Activated CD4-positive, alpha-beta memory T cell treated with anti-CD3 and anti-CD28 coated beads, Interleukin-2, amount 10 ng/mL, durations not matched to agents 7 days and 5 days (primary cell): ENCODE measurements around the gene NUDT19. TPM values are rescaled to one million over a fixed set of nuclear protein-coding genes. Genes with fewer than 3 reads are reported as not detected.
A peak's percentile ranks its signal among the peaks of the same experiment; 100 is the strongest.

Experiments used
- CTCF ChIA-PET: fragments of 350-600 bp; sonication (Branson Sonifier 250); formaldehyde crosslinking; loops from one replicate; lab custom pipeline; 2021; ENCODE audit warnings: antibody characterized with exemption, inconsistent platforms; lab: Charles Lee
- POLR2A ChIA-PET: fragments of 350-600 bp; sonication (Branson Sonifier 250); formaldehyde crosslinking; loops from one replicate; lab custom pipeline; 2021; ENCODE audit warnings: antibody characterized with exemption; lab: Charles Lee
- DNase-seq: peaks from one replicate; pipeline ENCODE4 v3.0.0-alpha.2; 2020
- H3K27ac Mint-ChIP-seq: one replicate; pipeline ENCODE4 v1.8.0; 2021; ENCODE audit warnings: mild to moderate bottlenecking, mixed read lengths
- H3K27me3 Mint-ChIP-seq: one replicate; pipeline ENCODE4 v1.8.0; 2021; ENCODE audit warnings: mixed read lengths
- H3K36me3 Mint-ChIP-seq: one replicate; pipeline ENCODE4 v1.8.0; 2021; ENCODE audit warnings: low read depth, mixed read lengths
- H3K4me1 Mint-ChIP-seq: one replicate; pipeline ENCODE4 v1.8.0; 2021; ENCODE audit warnings: mixed read lengths
- H3K4me3 Mint-ChIP-seq: one replicate; pipeline ENCODE4 v1.8.0; 2021; ENCODE audit warnings: mild to moderate bottlenecking, mixed read lengths
- H3K9me3 Mint-ChIP-seq: one replicate; pipeline ENCODE4 v1.8.0; 2021; ENCODE audit warnings: mixed read lengths
- total RNA-seq, 2 experiments: library from RNA; stranded (reverse); gene quantifications; one replicate each; pipeline ENCODE4 v1.2.3, GENCODE V29; 2021

NUDT19 gene
- total RNA-seq, 2 experiments from 2014 or later = 15.0 to 15.1 TPM

GRCh38 chr19:32661318-32661717 lies 30.3 kb upstream of the NUDT19 start:
- DNase-seq = no peak
- Mint-ChIP-seq H3K27me3 (no peaks in the 10 kb centered on the region), H3K9me3 (no peaks in the 10 kb centered on the region), H3K36me3 (no peaks in the 10 kb centered on the region), H3K4me1 (peaks cover 3% of the 10 kb centered on the region), H3K27ac (no peak overlapping the region), H3K4me3 (no peak overlapping the region)
- CTCF ChIA-PET = no interaction called here
- POLR2A ChIA-PET = no interaction called here

GRCh38 chr19:32662186-32662585 lies 29.4 kb upstream of the NUDT19 start:
- no peak overlapping the region for H3K27ac Mint-ChIP-seq
- H3K27me3 Mint-ChIP-seq = no peaks in the 10 kb centered on the region
- H3K36me3 Mint-ChIP-seq = no peaks in the 10 kb centered on the region
- ChIA-PET CTCF (no interaction called here), POLR2A (no interaction called here)
- no peak overlapping the region for H3K4me3 Mint-ChIP-seq
- DNase-seq = no peak
- peaks cover 3% of the 10 kb centered on the region for H3K4me1 Mint-ChIP-seq
- no peaks in the 10 kb centered on the region for H3K9me3 Mint-ChIP-seq

GRCh38 chr19:32666084-32666483 lies 25.5 kb upstream of the NUDT19 start:
- CTCF ChIA-PET = no interaction called here
- no peak for DNase-seq
- peaks cover 4% of the 10 kb centered on the region for H3K36me3 Mint-ChIP-seq
- POLR2A ChIA-PET = interaction anchor here (1.3 kb wide), 1 partner anchor 10 kb away, joined by 3 read pairs; no protein-coding TSS in a partner anchor
- H3K27me3 Mint-ChIP-seq = no peaks in the 10 kb centered on the region
- no peak overlapping the region for H3K4me3 Mint-ChIP-seq
- H3K9me3 Mint-ChIP-seq = no peaks in the 10 kb centered on the region
- H3K27ac Mint-ChIP-seq = no peak overlapping the region
- H3K4me1 Mint-ChIP-seq = peaks cover 14% of the 10 kb centered on the region

- CTCF ChIA-PET = interaction anchor here (0.6 kb wide), 2 partner anchors 322 to 517 kb away, joined by 3 to 4 read pairs; no protein-coding TSS in a partner anchor
- POLR2A ChIA-PET = interaction anchor here (1.2 kb wide), 1 partner anchor 22 kb away, joined by 3 read pairs; the partner anchor contains the start of gene NUDT19
- H3K4me1 Mint-ChIP-seq = peaks cover 38% of the 10 kb centered on the region
These were observed 22.3 kb upstream of the NUDT19 start for GRCh38 chr19:32669310-32669709.

GRCh38 chr19:32671883-32672593 lies 19.6 kb upstream of the NUDT19 start:
- Mint-ChIP-seq H3K4me1 (peaks cover 42% of the 10 kb centered on the region), H3K36me3 (peaks cover 4% of the 10 kb centered on the region), H3K9me3 (no peaks in the 10 kb centered on the region), H3K27ac (no peak overlapping the region), H3K27me3 (peaks cover 6% of the 10 kb centered on the region), H3K4me3 (no peak overlapping the region)
- no peak for DNase-seq
- POLR2A ChIA-PET = interaction anchor here (0.6 to 1.3 kb wide), 2 partner anchors 20 to 94 kb away, joined by 3 to 4 read pairs; partner anchors contain the start of gene NUDT19
- CTCF ChIA-PET = no interaction called here

More at GRCh38 chr19:32669310-32669709, 22.3 kb upstream of the NUDT19 start:
- Mint-ChIP-seq H3K4me3 (no peak overlapping the region), H3K9me3 (no peaks in the 10 kb centered on the region), H3K27me3 (no peaks in the 10 kb centered on the region), H3K27ac (no peak overlapping the region), H3K36me3 (peaks cover 4% of the 10 kb centered on the region)
- DNase-seq = no peak

- Mint-ChIP-seq H3K27me3 (peaks cover 14% of the 10 kb centered on the region), H3K9me3 (no peaks in the 10 kb centered on the region), H3K4me1 (peaks cover 47% of the 10 kb centered on the region), H3K27ac (no peak overlapping the region), H3K4me3 (peak overlapping the region; percentile 45), H3K36me3 (peaks cover 4% of the 10 kb centered on the region)
- ChIA-PET POLR2A (interaction anchor here (0.6 to 1.3 kb wide), 2 partner anchors 19 to 93 kb away, joined by 3 to 4 read pairs; partner anchors contain the start of gene NUDT19), CTCF (no interaction called here)
- no peak for DNase-seq
These were observed 18.8 kb upstream of the NUDT19 start for GRCh38 chr19:32672841-32673240.

GRCh38 chr19:32673573-32673972 lies 18.0 kb upstream of the NUDT19 start:
- H3K27me3 Mint-ChIP-seq = peaks cover 16% of the 10 kb centered on the region
- peaks cover 47% of the 10 kb centered on the region for H3K4me1 Mint-ChIP-seq
- peaks cover 4% of the 10 kb centered on the region for H3K36me3 Mint-ChIP-seq
- POLR2A ChIA-PET = interaction anchor here (4.1 kb wide), 1 partner anchor 18 kb away, joined by 34 read pairs; the partner anchor contains the start of gene NUDT19
- no peak overlapping the region for H3K27ac Mint-ChIP-seq
- H3K9me3 Mint-ChIP-seq = no peaks in the 10 kb centered on the region
- CTCF ChIA-PET = interaction anchor here (1.4 kb wide), 1 partner anchor 18 kb away, joined by 4 read pairs; the partner anchor contains the start of gene NUDT19
- DNase-seq = no peak
- peak overlapping the region; percentile 45 for H3K4me3 Mint-ChIP-seq

- peak overlapping the region; percentile 67 for H3K27ac Mint-ChIP-seq
- DNase-seq = no peak
- peaks cover 16% of the 10 kb centered on the region for H3K27me3 Mint-ChIP-seq
- POLR2A ChIA-PET = interaction anchor here (1.2 to 4.1 kb wide), 3 partner anchors 17 to 31 kb away, joined by 4 to 34 read pairs (median 6); partner anchors contain the start of gene NUDT19
- peaks cover 4% of the 10 kb centered on the region for H3K36me3 Mint-ChIP-seq
- peaks cover 45% of the 10 kb centered on the region for H3K4me1 Mint-ChIP-seq
- peak overlapping the region; percentile 87 for H3K4me3 Mint-ChIP-seq
- CTCF ChIA-PET = interaction anchor here (1.0 to 1.4 kb wide), 2 partner anchors 17 to 74 kb away, joined by 4 read pairs; partner anchors contain the start of gene NUDT19
- H3K9me3 Mint-ChIP-seq = no peaks in the 10 kb centered on the region
These were observed 17.3 kb upstream of the NUDT19 start for GRCh38 chr19:32674153-32674930.

- DNase-seq = peak; percentile 98
- ChIA-PET POLR2A (interaction anchor here (0.6 to 4.1 kb wide), 7 partner anchors 16 to 270 kb away, joined by 3 to 34 read pairs (median 4); partner anchors contain the start of genes DPY19L3, NUDT19 and PDCD5), CTCF (interaction anchor here (0.6 to 1.0 kb wide), 2 partner anchors 34 to 75 kb away, joined by 3 to 4 read pairs; no protein-coding TSS in a partner anchor)
- peaks cover 38% of the 10 kb centered on the region for H3K4me1 Mint-ChIP-seq
- H3K4me3 Mint-ChIP-seq = peak within 1 kb of the TSS; percentile 87
- H3K9me3 Mint-ChIP-seq = no peaks in the 10 kb centered on the region
- peak within 1 kb of the TSS; percentile 67 for H3K27ac Mint-ChIP-seq
- H3K36me3 Mint-ChIP-seq = peaks cover under 1% of the 10 kb centered on the region
- H3K27me3 Mint-ChIP-seq = peaks cover 16% of the 10 kb centered on the region
These were observed 16.5 kb upstream of the NUDT19 start, which contains the start of gene ANKRD27 for GRCh38 chr19:32674931-32675719. Gene ANKRD27 (minus strand): TSS chr19:32675180. CDS start chr19:32659015, 16,165 bp downstream.

- Mint-ChIP-seq H3K4me1 (peaks cover 36% of the 10 kb centered on the region), H3K27me3 (peaks cover 16% of the 10 kb centered on the region), H3K4me3 (peak within 1 kb of the TSS; percentile 84), H3K9me3 (no peaks in the 10 kb centered on the region), H3K36me3 (no peaks in the 10 kb centered on the region), H3K27ac (peak within 1 kb of the TSS; percentile 58)
- DNase-seq = peak; percentile 75
- POLR2A ChIA-PET = interaction anchor here (0.6 to 4.1 kb wide), 9 partner anchors 10 to 270 kb away, joined by 3 to 34 read pairs (median 4); partner anchors contain the start of genes DPY19L3, NUDT19 and PDCD5
- CTCF ChIA-PET = interaction anchor here (0.6 to 1.4 kb wide), 5 partner anchors 11 to 501 kb away, joined by 3 to 6 read pairs (median 3); partner anchors contain the start of gene NUDT19
These were observed 15.9 kb upstream of the NUDT19 start, which contains the start of gene RGS9BP for GRCh38 chr19:32675720-32676185. Gene RGS9BP (plus strand): TSS chr19:32675848. CDS start chr19:32676264, 416 bp downstream.

GRCh38 chr19:32676186-32676894 lies 15.3 kb upstream of the NUDT19 start:
- H3K27ac Mint-ChIP-seq = no peak overlapping the region
- ChIA-PET CTCF (interaction anchor here (1.1 to 1.4 kb wide), 5 partner anchors 8 to 501 kb away, joined by 3 to 6 read pairs (median 3); partner anchors contain the start of gene NUDT19), POLR2A (interaction anchor here (0.9 to 4.1 kb wide), 6 partner anchors 11 to 271 kb away, joined by 3 to 34 read pairs (median 4); partner anchors contain the start of genes DPY19L3, NUDT19 and PDCD5)
- peaks cover 16% of the 10 kb centered on the region for H3K27me3 Mint-ChIP-seq
- no peaks in the 10 kb centered on the region for H3K36me3 Mint-ChIP-seq
- peaks cover 36% of the 10 kb centered on the region for H3K4me1 Mint-ChIP-seq
- no peaks in the 10 kb centered on the region for H3K9me3 Mint-ChIP-seq
- peak overlapping the region; percentile 84 for H3K4me3 Mint-ChIP-seq
- DNase-seq = no peak
